GM12892 (cell line): ENCODE data around the gene MYOF.

Experiments used
- POLR2A ChIP-seq: IDR thresholded peaks from 2 replicates; pipeline ENCODE4 v1.6.1; 2011; ENCODE audit warnings: low read depth, low read length, control low read depth
- POLR2AphosphoS5 ChIP-seq: IDR thresholded peaks from 2 replicates; pipeline ENCODE4 v1.6.1; 2011; ENCODE audit warnings: low read depth, low read length, control low read depth
- TAF1 ChIP-seq: IDR thresholded peaks from 2 replicates; pipeline ENCODE4 v1.6.1; 2011; ENCODE audit warnings: low read depth, mild to moderate bottlenecking, control low read depth, low read length, borderline replicate concordance

- TF ChIP-seq POLR2A (no peak), POLR2AphosphoS5 (no peak), TAF1 (no peak)
Observed at GRCh38 chr10:93473804-93474472, 8.2 kb downstream of the MYOF start.
